ENCODE measurements around the gene PHF2.

Gene PHF2

DNA sequence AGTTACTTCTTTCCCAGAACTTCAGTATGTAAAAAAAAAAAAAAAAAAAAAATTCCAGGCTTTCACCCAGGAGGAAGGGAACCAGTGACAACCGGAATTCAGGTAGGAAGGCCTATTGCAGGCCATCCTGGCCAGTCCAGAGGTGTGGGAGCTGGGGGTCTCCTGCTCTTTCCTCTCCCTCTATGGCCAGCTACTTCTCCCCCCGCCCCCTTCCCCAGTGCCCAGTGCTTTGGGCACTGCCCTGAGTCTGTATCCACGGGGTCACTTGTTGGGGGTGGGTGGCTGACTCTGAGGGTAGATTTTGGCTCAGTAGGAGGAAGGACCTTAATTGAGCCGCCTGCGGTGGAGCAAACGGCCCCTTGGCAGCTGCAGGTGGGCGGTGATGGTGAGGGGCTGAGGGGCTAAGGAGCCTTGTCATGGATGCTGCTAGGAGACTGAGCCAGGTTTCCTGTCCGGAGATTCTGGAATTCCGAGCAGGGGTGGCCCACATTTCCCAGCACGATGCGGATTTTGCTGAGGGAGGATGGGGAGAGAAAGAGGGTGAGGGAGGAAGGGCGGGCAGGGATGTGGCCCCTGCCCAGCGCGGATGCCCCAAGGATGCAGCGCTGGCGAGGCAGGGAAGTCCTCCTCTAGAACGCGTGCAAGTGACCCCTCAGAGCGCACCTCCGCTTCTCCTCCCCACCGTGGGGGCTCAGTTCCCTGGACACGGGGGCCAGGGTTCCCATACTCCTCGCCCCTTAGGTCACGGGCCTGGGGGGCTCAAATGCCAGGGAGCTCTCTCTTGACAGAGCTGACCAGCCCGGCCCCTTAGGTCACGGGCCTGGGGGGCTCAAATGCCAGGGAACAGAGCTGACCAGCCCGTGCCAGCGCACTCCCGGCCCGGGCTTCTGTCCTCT, 1.2 kb upstream of the PHF2 start:
- no peak for ATAC-seq (replicated peaks)
- Mint-ChIP-seq H3K27ac (peak overlapping the region; percentile 95), H3K9me3 (peaks cover 4 to 6% of the 10 kb centered on the region in 2 donors), H3K27me3 (no peaks in the 10 kb centered on the region), H3K4me3 (peak overlapping the region; percentile 92 to 94), H3K4me1 (peaks cover 21 to 44% of the 10 kb centered on the region in 2 donors), H3K36me3 (peaks cover 6 to 10% of the 10 kb centered on the region in 2 donors)
- DNase-seq, result no peak

DNA sequence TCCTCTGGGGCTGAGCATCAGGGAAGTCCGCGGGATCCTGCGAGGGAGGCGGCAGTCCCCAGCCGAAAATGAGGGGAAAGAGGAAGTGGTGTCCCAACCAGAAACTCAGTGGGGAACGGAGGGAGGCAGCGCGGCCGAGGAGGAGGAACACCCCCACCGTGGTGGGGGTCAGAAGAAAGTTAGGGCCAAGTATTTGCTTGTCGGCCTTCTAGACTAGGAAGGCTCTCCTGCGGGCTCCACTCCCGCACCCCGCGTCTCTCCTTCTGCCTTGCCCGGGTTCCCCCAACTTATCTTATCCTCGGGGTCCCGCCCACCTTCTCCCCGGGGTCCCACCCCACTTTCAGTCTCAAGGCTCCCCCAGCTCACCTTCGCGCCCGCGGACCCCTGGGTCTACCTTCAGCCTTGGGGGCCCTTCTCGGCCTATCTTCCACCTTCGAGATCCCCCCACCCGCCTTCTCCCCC, 557 bp upstream of the PHF2 start:
- Mint-ChIP-seq H3K4me3 (peak overlapping the region; percentile 92 to 94), H3K27ac (peak overlapping the region; percentile 95), H3K9me3 (peaks cover 0 to 3% of the 10 kb centered on the region in 2 donors), H3K36me3 (peaks cover 2 to 4% of the 10 kb centered on the region in 2 donors), H3K4me1 (peaks cover 22 to 49% of the 10 kb centered on the region in 2 donors), H3K27me3 (no peaks in the 10 kb centered on the region)
- ATAC-seq (replicated peaks) (peak; percentile 35 to 54), DNase-seq (peak; percentile 28)

DNA sequence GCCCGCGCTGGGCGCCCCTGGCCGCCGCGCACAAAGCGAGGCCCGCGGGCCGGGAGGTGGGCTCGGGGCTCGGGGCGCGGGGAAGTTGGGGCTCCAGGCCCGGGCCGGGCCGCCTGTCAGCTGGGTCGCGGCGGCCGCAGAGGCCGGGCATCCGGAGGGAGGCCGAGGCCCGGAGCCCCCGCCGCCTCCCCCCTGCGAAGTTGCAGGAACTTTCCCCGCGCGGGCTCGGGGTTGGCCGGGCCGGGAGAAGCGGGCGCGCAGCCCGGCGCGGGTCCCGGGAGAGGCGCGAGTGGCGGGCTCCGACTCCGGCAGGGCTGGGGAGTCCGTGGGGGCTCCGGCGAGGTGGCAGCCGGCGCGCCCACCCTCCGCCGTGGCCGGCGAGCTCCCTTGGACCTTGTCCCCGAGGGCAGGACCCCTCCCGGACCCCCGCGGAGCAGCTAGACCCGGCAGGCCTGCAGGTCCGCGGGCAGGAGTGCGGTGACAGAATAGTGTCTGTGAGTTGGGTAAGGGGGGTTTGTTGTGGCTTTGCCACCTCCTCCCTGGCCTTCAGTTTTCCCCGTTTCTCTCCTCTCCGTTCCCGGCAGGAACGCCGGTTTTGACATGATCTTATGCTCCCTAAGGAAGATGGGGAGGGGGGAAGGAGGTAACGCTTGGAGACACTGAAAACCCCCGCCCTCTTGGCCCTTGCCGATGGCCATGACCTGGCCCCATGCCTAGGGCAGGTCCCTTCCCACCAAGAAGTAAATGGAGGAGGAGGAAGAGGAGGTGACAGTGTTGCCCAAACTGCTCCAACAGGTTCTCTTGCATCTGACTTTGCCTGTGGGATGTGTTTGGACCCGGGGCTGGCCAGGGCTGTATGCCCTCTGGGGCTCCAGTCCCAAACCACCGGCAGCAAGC, 942 bp downstream of the PHF2 start:
- Mint-ChIP-seq H3K36me3 (peaks cover 0 to 2% of the 10 kb centered on the region in 2 donors), H3K9me3 (no peaks in the 10 kb centered on the region), H3K4me3 (peak overlapping the region; percentile 79 to 81), H3K4me1 (peaks cover 25 to 64% of the 10 kb centered on the region in 2 donors), H3K27me3 (no peaks in the 10 kb centered on the region), H3K27ac (peak overlapping the region; percentile 84)
- ATAC-seq (replicated peaks), result peak in 1 of 2 donors; percentile 19
- no peak for DNase-seq

DNA sequence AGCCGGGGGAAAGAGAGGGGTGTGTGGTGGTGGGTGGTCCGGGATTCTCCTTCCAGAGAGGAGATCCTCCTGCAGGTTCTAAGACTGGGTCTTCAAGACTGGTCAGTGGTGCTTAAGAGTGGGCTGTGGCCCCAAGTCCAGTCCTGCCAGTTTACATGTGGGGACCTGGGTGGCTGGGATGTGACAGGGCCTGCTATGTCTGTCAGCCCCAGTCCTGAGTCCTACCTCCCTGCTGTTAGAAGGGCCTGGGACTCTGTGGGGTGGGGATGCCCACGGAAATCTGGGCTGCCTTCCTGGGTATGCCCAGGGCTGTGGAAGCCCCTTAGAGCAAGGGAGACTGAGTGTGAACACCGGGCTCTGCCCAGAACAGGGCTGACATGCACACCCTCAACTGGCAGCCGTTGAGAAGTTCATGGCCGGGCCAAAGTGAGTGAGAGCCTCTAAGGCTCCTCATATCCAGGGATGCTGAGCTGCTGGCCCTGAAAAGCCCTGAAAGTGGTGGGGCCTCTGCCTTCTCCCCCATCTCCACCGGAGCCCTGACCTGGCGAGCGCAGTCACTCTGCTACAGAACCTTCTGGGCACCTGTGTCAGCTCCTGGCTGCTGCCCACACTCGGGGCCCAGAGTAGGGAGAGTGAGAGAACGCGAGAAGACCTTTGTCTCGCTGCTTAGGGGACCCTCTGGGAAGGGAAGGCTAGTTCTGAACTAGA, 1.7 kb downstream of the PHF2 start:
- ATAC-seq (replicated peaks) (no peak), DNase-seq (no peak)
- Mint-ChIP-seq H3K27me3 (no peaks in the 10 kb centered on the region), H3K27ac (peak overlapping the region; percentile 84), H3K4me1 (peaks cover 25 to 72% of the 10 kb centered on the region in 2 donors), H3K36me3 (peaks cover 0 to 2% of the 10 kb centered on the region in 2 donors), H3K9me3 (no peaks in the 10 kb centered on the region), H3K4me3 (peak overlapping the region; percentile 79 to 81)

DNA sequence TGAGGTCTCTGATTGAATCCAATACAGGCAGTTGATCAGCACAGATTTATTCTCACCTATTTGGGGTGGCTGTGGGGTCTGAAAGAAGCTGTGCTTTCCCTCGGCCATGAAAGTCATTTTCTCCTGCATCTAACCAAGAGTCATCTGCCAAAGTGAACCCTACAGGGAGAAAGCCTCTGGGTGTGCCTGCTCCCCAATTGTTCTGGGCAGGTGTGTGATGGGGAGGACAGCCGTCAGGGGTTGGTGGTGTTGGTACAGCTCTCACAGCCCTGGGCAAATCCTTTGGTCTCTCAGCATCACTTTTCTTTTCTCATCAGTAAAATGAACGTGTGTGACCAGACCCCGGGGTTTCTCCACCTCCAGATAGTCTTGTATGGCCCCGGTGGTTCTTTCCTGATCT, 2.5 kb downstream of the PHF2 start:
- peak overlapping the region; percentile 28 for H3K27ac Mint-ChIP-seq
- ATAC-seq (replicated peaks) (no peak), DNase-seq (no peak)
- peaks cover 0 to 2% of the 10 kb centered on the region in 2 donors for H3K36me3 Mint-ChIP-seq
- H3K4me3 Mint-ChIP-seq, result no peak overlapping the region
- H3K9me3 Mint-ChIP-seq, result no peaks in the 10 kb centered on the region
- peaks cover 23 to 67% of the 10 kb centered on the region in 2 donors for H3K4me1 Mint-ChIP-seq
- H3K27me3 Mint-ChIP-seq, result no peaks in the 10 kb centered on the region

DNA sequence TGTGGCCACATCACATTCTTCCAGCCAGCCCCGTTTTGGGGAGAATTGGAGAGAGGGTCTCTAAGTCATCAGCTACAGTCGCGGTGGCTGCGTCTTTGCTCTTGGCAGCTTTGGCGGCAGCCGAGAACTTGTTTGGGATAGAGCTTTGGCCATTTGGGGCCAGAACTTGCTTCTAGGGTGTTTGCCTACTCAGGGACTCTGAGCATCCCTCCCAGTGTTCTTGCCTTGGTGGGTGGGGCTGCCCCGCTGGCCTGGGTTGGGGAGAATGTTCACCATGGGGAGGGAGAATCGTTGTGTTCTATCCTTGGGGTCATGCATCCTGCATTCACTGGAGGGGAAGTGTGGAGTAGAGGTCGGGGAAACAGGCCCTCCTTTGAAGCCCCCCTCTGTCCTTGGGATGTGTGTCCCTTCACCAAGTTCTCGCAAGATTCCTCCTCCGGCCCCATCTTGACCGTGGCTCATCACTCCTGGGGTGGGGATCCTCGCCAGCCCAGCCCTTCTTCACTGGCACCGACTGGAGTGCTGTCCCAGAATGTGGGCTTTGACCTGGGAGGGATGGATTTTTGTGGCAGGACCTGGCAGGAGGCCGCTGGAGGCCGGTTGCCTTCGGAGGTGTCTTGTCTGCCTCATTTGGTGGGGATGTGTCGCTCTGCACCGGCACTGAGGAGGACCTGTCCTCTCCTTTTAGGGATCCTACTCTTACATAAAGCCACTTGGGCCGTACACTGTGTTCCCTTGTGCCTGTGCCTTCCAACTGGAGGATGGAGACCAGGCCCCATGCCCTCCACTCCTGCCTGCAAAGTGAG, 3.5 kb downstream of the PHF2 start:
- Mint-ChIP-seq H3K27ac (no peak overlapping the region), H3K4me1 (peaks cover 21 to 65% of the 10 kb centered on the region in 2 donors), H3K27me3 (no peaks in the 10 kb centered on the region), H3K9me3 (peaks cover 0 to 3% of the 10 kb centered on the region in 2 donors), H3K4me3 (no peak overlapping the region), H3K36me3 (peaks cover 3 to 9% of the 10 kb centered on the region in 2 donors)
- no peak for ATAC-seq (replicated peaks)
- DNase-seq, result no peak

DNA sequence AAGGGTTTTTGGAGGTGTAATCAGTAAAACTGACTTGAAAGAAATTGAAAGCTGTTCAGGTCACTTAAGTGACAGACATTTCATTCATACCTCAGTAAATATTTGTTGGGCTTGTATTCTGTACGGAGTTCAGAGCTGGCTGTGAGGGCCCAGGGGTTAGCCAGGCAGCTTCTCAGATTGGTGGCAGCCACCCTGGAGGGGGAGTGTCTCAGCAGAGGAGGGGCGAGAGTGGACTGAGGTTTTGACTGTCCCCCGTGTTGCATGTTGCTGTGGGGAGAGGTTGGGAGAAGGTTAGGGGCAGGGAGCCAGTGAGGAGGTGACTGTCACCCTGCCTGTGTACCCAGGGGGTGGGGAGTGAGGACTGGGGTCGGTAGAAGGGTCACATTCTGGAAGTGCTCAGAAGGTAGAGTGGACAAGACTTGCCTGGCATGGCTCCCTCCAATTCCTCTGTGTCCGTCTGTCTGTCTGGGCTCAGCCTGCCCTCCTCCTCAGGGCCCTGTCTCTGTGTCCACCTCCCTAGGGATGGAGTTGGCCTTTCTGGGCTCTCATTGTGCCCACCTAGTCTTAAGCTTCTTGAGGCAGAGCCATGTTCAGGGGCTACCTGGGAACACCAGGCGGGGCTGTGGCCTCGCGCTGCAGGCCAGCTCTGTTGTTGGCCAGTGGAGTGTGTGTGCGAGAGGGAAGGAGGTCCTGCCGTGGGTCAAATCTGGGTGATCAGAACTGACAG, 4.4 kb downstream of the PHF2 start:
- peaks cover 0 to 3% of the 10 kb centered on the region in 2 donors for H3K9me3 Mint-ChIP-seq
- H3K4me1 Mint-ChIP-seq, result peaks cover 13 to 56% of the 10 kb centered on the region in 2 donors
- H3K27ac Mint-ChIP-seq, result no peak overlapping the region
- no peak overlapping the region for H3K4me3 Mint-ChIP-seq
- H3K36me3 Mint-ChIP-seq, result peaks cover 3 to 13% of the 10 kb centered on the region in 2 donors
- H3K27me3 Mint-ChIP-seq, result no peaks in the 10 kb centered on the region
- DNase-seq (no peak), ATAC-seq (replicated peaks) (no peak)

DNA sequence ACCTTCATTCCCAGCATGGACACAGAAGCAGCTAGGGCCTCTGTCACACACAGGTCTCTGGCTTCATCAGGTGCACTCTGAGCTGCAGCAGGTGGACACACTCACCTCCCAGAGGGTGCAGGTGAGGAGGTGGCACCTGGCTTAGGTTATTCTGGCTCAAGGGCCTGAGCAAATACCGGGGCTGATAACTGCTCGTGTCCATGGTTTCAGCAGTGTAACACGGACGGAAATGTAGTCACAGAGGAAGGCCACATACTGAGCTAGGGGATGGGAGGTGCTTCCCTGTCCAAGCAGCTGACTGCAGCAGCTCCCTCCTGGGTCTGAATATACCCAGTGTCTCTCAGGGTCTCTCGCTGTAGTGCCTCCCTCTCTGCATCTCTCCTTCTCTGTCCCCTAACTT, 5.7 kb downstream of the PHF2 start:
- peaks cover 0 to 3% of the 10 kb centered on the region in 2 donors for H3K9me3 Mint-ChIP-seq
- H3K36me3 Mint-ChIP-seq, result peaks cover 3 to 13% of the 10 kb centered on the region in 2 donors
- H3K27me3 Mint-ChIP-seq, result no peaks in the 10 kb centered on the region
- no peak for ATAC-seq (replicated peaks)
- peak overlapping the region; percentile 59 for H3K27ac Mint-ChIP-seq
- no peak for DNase-seq
- no peak overlapping the region for H3K4me3 Mint-ChIP-seq
- H3K4me1 Mint-ChIP-seq, result peaks cover 19 to 60% of the 10 kb centered on the region in 2 donors

DNA sequence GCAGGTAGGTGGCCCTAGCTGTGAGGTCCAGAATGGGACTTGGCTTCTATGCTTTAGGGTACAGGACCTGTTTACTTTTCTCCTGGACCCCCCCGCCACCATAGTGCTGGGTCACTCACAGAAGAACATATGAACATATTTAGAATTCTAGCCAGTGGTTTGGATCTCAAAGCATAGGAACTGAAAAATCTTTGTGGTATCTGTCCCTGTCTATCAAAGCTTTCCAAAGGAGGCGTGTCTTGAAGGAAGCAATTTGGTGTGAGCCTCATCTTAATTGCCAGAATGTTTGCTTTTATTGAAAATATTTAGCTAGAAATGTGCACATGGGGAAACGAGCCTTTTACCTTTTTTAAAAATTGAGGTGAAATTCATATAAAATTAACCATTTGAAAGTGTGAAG, 6.2 kb downstream of the PHF2 start:
- no peak for DNase-seq
- Mint-ChIP-seq H3K9me3 (peaks cover 0 to 3% of the 10 kb centered on the region in 2 donors), H3K36me3 (peaks cover 3 to 13% of the 10 kb centered on the region in 2 donors), H3K27ac (peak overlapping the region; percentile 59), H3K4me1 (peaks cover 22 to 62% of the 10 kb centered on the region in 2 donors), H3K27me3 (no peaks in the 10 kb centered on the region), H3K4me3 (no peak overlapping the region)
- ATAC-seq (replicated peaks), result no peak

DNA sequence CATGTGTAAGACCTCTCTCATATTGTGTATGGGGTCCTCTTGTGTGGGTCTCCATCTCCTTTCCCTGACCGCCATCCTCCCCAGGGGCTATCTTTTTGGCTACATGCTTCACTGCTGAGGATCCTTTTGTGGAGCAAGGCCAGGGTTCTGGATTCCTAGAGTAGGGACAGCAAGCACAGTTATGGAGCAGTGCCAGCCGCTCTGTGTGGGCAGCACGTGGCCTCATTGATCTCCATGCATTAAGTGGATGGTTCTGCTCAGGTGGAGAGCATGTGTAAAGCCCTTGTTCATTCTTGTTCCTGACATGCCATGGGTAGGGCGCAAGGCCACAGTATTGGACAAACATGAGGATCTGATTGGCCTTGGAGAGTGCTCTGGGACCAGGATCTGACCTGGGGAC, 8.9 kb downstream of the PHF2 start:
- Mint-ChIP-seq H3K9me3 (peaks cover 0 to 3% of the 10 kb centered on the region in 2 donors), H3K27ac (no peak overlapping the region), H3K4me1 (peaks cover 31 to 60% of the 10 kb centered on the region in 2 donors), H3K36me3 (peaks cover 3 to 13% of the 10 kb centered on the region in 2 donors), H3K4me3 (no peak overlapping the region), H3K27me3 (no peaks in the 10 kb centered on the region)
- DNase-seq (no peak), ATAC-seq (replicated peaks) (no peak)

DNA sequence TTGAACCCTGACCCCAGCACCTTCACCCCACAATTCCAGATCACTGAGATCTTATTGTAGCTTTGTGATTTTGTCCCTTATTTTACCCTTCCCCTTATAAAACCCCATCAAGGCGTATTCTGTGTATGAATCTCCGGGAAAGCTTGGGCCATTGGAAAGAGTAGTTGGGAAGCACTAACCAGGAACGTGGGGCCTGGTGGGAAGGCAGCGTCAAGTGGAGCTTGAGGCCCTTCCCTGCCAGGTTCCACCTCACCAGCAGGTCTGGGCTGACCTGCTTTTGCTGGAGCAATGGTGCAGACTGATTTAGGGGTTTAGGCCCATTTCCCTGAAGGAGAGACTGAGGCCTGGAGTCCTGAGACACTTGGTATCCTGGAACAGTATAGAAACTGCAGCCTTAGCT, 9.3 kb downstream of the PHF2 start:
- no peak for ATAC-seq (replicated peaks)
- Mint-ChIP-seq H3K4me3 (no peak overlapping the region), H3K4me1 (peaks cover 31 to 57% of the 10 kb centered on the region in 2 donors), H3K27ac (no peak overlapping the region), H3K36me3 (peaks cover 3 to 13% of the 10 kb centered on the region in 2 donors), H3K27me3 (no peaks in the 10 kb centered on the region), H3K9me3 (peaks cover 0 to 3% of the 10 kb centered on the region in 2 donors)
- DNase-seq, result no peak

DNA sequence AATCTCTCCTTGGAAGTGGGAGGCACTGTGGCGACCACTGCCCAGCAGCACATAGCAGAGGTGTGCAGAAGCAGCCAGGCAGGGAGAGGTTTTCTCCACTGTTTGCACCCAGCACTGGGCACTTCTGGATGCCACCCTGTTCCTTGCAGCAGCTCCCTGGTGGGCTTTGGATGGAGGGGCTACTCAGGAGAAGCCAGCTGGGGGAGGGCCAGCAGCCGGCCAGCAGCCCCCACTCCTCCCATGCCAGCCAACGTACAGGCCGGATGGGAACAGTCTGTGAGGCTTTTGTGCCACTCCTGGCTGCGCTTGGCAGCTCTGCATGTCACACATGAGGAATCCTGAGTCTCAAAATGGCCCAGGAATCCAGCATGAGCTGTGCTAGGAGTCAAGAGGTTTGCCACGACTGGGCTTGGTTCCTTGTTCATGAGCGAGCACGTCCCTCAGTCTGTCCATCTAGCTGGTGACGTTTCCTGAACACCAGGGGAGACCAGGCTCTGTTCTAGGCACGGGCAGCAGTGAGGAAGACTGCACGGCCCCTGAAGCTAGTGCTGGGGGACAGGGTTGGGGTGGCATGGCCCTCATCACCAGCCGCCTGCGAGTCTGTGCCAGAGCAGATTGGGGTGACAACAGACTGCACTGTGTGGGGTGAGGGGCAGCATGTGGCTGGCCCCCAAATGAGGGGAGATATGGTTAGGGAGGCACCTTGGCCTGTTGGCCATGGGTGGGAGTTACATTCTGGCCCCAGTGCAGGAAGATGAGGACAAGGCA, 10.1 kb downstream of the PHF2 start:
- peaks cover 3 to 13% of the 10 kb centered on the region in 2 donors for H3K36me3 Mint-ChIP-seq
- no peaks in the 10 kb centered on the region for H3K27me3 Mint-ChIP-seq
- DNase-seq (no peak), ATAC-seq (replicated peaks) (no peak)
- no peak overlapping the region for H3K27ac Mint-ChIP-seq
- H3K4me1 Mint-ChIP-seq, result peaks cover 29 to 50% of the 10 kb centered on the region in 2 donors
- no peak overlapping the region for H3K4me3 Mint-ChIP-seq
- peaks cover 0 to 3% of the 10 kb centered on the region in 2 donors for H3K9me3 Mint-ChIP-seq

All from stimulated activated naive B cell treated with anti-CD40 and anti-IgM and Interleukin-4, amounts not matched to agents 10 μg/mL and 1 μg/mL and 100 μg/mL, for 72 hours (primary cell).